Spleen (tissue), 7 donors: ENCODE measurements around the gene RIBC2.

ENCODE experiments used
- POLR2A ChIP-seq, 3 donors: fragments of 450-650 bp; IDR thresholded peaks; one replicate each; pipeline ENCODE4 v1.5.1; 2017; ENCODE audit warnings: antibody characterized with exemption in 3 of 3, mild to moderate bottlenecking in 1 of 3
- TF ChIP-seq, protein P1 (sequence below), 11 experiments: fragments of 200-600 bp in 7 of 11; fragments of 450-650 bp in 4 of 11; sonication (generic) in 4 of 11; IDR thresholded peaks in 8 of 11; conservative IDR thresholded peaks in 3 of 11; 1 replicate in 7 of 11; 2 replicates in 4 of 11; pipeline versions ENCODE4 v1.4.0 to v1.8.0; 2016 to 2021; ENCODE audit warnings: antibody characterized with exemption in 11 of 11, inconsistent platforms in 4 of 11, mild to moderate bottlenecking in 1 of 11
- donor health status: DM: no; HTN: no; CAD: no; lungs with moderate emphysema.
- donor health status: DM: no; HTN: no; CAD: no.
- donor health status: DM: no; HTN: no; CAD: no.

DNA sequence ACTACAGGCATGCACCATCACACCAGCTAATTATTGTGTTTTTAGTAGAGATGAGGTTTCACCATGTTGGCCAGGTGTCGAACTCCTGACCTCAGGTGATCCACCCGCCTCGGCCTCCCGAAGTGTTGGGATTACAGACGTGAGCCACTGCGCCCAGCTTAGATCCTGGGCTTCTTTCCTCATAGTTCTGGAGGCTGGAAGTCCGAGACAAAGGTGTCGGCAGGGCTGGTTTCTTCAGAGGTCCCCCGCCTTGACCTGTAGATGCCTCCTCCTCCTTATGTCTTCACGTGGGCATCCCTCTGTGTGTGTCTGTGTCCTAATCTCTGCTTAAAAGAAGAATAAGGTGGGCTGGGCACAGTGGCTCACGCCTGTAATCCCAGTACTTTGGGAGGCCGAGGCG is 45.0 kb downstream of the RIBC2 start:
- TF ChIP-seq, protein P1, sequence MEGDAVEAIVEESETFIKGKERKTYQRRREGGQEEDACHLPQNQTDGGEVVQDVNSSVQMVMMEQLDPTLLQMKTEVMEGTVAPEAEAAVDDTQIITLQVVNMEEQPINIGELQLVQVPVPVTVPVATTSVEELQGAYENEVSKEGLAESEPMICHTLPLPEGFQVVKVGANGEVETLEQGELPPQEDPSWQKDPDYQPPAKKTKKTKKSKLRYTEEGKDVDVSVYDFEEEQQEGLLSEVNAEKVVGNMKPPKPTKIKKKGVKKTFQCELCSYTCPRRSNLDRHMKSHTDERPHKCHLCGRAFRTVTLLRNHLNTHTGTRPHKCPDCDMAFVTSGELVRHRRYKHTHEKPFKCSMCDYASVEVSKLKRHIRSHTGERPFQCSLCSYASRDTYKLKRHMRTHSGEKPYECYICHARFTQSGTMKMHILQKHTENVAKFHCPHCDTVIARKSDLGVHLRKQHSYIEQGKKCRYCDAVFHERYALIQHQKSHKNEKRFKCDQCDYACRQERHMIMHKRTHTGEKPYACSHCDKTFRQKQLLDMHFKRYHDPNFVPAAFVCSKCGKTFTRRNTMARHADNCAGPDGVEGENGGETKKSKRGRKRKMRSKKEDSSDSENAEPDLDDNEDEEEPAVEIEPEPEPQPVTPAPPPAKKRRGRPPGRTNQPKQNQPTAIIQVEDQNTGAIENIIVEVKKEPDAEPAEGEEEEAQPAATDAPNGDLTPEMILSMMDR (IDR thresholded peaks at IDR 0.05 in 8 of 11, conservative IDR thresholded peaks at IDR 0.05 in 3 of 11) = no peak
- TF ChIP-seq POLR2A (IDR thresholded peaks at IDR 0.05) = no peak
